IPS DF 6.9 (cell line): Measurements from ENCODE around the gene PDCD6IP.
"Not testable (repeated sequence)": the region's sequence is repeated elsewhere in the genome, so short reads cannot be mapped to it uniquely, and the experiment has no call there.

Experiments
- DNase-seq: peaks from one replicate; pipeline ENCODE4 v3.0.0-alpha.2; 2013; ENCODE audit warnings: low read depth, low spot score
- H3K27ac ChIP-seq: one replicate; pipeline ENCODE4 v1.5.1; 2013; ENCODE audit warnings: low read length, control low read depth
- H3K27me3 ChIP-seq: 2 replicates; pipeline ENCODE4 v1.6.1; 2013; ENCODE audit warnings: mild to moderate bottlenecking, low read length; ENCODE audit not compliant: control insufficient read depth, insufficient read depth
- H3K36me3 ChIP-seq: 2 replicates; pipeline ENCODE4 v1.6.1; 2013; ENCODE audit warnings: low read length; ENCODE audit not compliant: control insufficient read depth, insufficient read depth
- H3K4me1 ChIP-seq: 2 replicates; pipeline ENCODE4 v1.6.1; 2013; ENCODE audit warnings: low read length; ENCODE audit not compliant: control insufficient read depth, insufficient read depth
- H3K4me3 ChIP-seq: 2 replicates; pipeline ENCODE4 v1.5.1; 2013; ENCODE audit warnings: mild to moderate bottlenecking, low read length
- H3K9me3 ChIP-seq: 2 replicates; pipeline ENCODE4 v1.6.1; 2013; ENCODE audit warnings: low read length, inconsistent platforms; ENCODE audit not compliant: control insufficient read depth, insufficient read depth
- WGBS: extraction: QIAGEN DNeasy Blood & Tissue Kit; methylation state at CpG from one replicate; pipeline ENCODE4 v1.1.7; 2013; ENCODE audit warnings: mixed read lengths, missing lambda C conversion rate; ENCODE audit not compliant: insufficient read length, insufficient coverage; 5-methylcytosine and 5-hydroxymethylcytosine counted together

PDCD6IP gene

GRCh38 chr3:33777996-33778395 lies 20.4 kb upstream of the PDCD6IP start:
- DNase-seq, result no peak
- no peaks in the 10 kb centered on the region for H3K9me3 ChIP-seq
- no peaks in the 10 kb centered on the region for H3K36me3 ChIP-seq
- WGBS, result 100% methylated on average over 1 of the region's 3 CpGs
- no peaks in the 10 kb centered on the region for H3K4me1 ChIP-seq
- no peak overlapping the region for H3K4me3 ChIP-seq
- H3K27me3 ChIP-seq, result no peaks in the 10 kb centered on the region
- H3K27ac ChIP-seq, result no peak overlapping the region

- no peaks in the 10 kb centered on the region for H3K9me3 ChIP-seq
- no peaks in the 10 kb centered on the region for H3K27me3 ChIP-seq
- no peak overlapping the region for H3K27ac ChIP-seq
- no peaks in the 10 kb centered on the region for H3K36me3 ChIP-seq
- H3K4me1 ChIP-seq, result no peaks in the 10 kb centered on the region
- no CpG with 5 or more reads among the region's 3 CpGs for WGBS
- no peak overlapping the region for H3K4me3 ChIP-seq
- no peak for DNase-seq
Measured at GRCh38 chr3:33779751-33780150, 18.7 kb upstream of the PDCD6IP start.

GRCh38 chr3:33781413-33781812 lies 17.0 kb upstream of the PDCD6IP start:
- not testable (repeated sequence) for H3K36me3 ChIP-seq, H3K27me3 ChIP-seq, DNase-seq, H3K4me3 ChIP-seq, H3K27ac ChIP-seq, H3K9me3 ChIP-seq, H3K4me1 ChIP-seq
- 100% methylated on average over 1 of the region's 6 CpGs for WGBS

GRCh38 chr3:33786565-33787327 lies 11.7 kb upstream of the PDCD6IP start:
- H3K4me3 ChIP-seq, result no peak overlapping the region
- H3K9me3 ChIP-seq, result no peaks in the 10 kb centered on the region
- H3K27me3 ChIP-seq, result no peaks in the 10 kb centered on the region
- no peak for DNase-seq
- H3K27ac ChIP-seq, result no peak overlapping the region
- H3K36me3 ChIP-seq, result no peaks in the 10 kb centered on the region
- WGBS, result no CpG with 5 or more reads among the region's 7 CpGs
- no peaks in the 10 kb centered on the region for H3K4me1 ChIP-seq

- H3K27me3 ChIP-seq, result no peaks in the 10 kb centered on the region
- H3K27ac ChIP-seq, result no peak overlapping the region
- H3K4me1 ChIP-seq, result no peaks in the 10 kb centered on the region
- H3K9me3 ChIP-seq, result no peaks in the 10 kb centered on the region
- peak; percentile 67 for DNase-seq
- H3K36me3 ChIP-seq, result no peaks in the 10 kb centered on the region
- no peak overlapping the region for H3K4me3 ChIP-seq
- no CpG with 5 or more reads among the region's 15 CpGs for WGBS
Measured at GRCh38 chr3:33787328-33788009, 11.0 kb upstream of the PDCD6IP start.

GRCh38 chr3:33789183-33789954 lies 9.1 kb upstream of the PDCD6IP start:
- Histone ChIP-seq H3K9me3 (no peaks in the 10 kb centered on the region), H3K27ac (no peak overlapping the region), H3K4me1 (no peaks in the 10 kb centered on the region), H3K36me3 (no peaks in the 10 kb centered on the region), H3K4me3 (no peak overlapping the region), H3K27me3 (no peaks in the 10 kb centered on the region)
- DNase-seq, result no peak
- no CpG with 5 or more reads among the region's 4 CpGs for WGBS

GRCh38 chr3:33790091-33790490 lies 8.3 kb upstream of the PDCD6IP start:
- Histone ChIP-seq H3K27me3 (no peaks in the 10 kb centered on the region), H3K4me1 (no peaks in the 10 kb centered on the region), H3K9me3 (no peaks in the 10 kb centered on the region), H3K4me3 (no peak overlapping the region), H3K27ac (no peak overlapping the region), H3K36me3 (no peaks in the 10 kb centered on the region)
- no peak for DNase-seq
- WGBS, result no CpG with 5 or more reads among the region's 3 CpGs

GRCh38 chr3:33791477-33792166 lies 6.8 kb upstream of the PDCD6IP start:
- no peaks in the 10 kb centered on the region for H3K36me3 ChIP-seq
- H3K4me3 ChIP-seq, result no peak overlapping the region
- DNase-seq, result no peak
- no peaks in the 10 kb centered on the region for H3K4me1 ChIP-seq
- no peaks in the 10 kb centered on the region for H3K9me3 ChIP-seq
- no peak overlapping the region for H3K27ac ChIP-seq
- H3K27me3 ChIP-seq, result no peaks in the 10 kb centered on the region
- no CpG with 5 or more reads among the region's 4 CpGs for WGBS

- DNase-seq, result no peak
- no peaks in the 10 kb centered on the region for H3K9me3 ChIP-seq
- no peaks in the 10 kb centered on the region for H3K27me3 ChIP-seq
- H3K36me3 ChIP-seq, result no peaks in the 10 kb centered on the region
- H3K4me1 ChIP-seq, result no peaks in the 10 kb centered on the region
- no CpG with 5 or more reads among the region's 5 CpGs for WGBS
- H3K4me3 ChIP-seq, result no peak overlapping the region
- no peak overlapping the region for H3K27ac ChIP-seq
Measured at GRCh38 chr3:33792167-33792892, 6.1 kb upstream of the PDCD6IP start.

GRCh38 chr3:33795131-33795530 lies 3.3 kb upstream of the PDCD6IP start:
- Histone ChIP-seq H3K36me3 (no peaks in the 10 kb centered on the region), H3K27me3 (no peaks in the 10 kb centered on the region), H3K4me1 (no peaks in the 10 kb centered on the region), H3K9me3 (no peaks in the 10 kb centered on the region), H3K4me3 (no peak overlapping the region), H3K27ac (no peak overlapping the region)
- no peak for DNase-seq
